GM21529 (cell line): ENCODE results near the gene CFAP299.

ENCODE experiments used
- ATAC-seq: cut with Tn5 transposase; IDR thresholded peaks from one replicate; pipeline ENCODE4 v1.9.1; 2021; ENCODE audit not compliant: unreplicated experiment

Gene CFAP299

GRCh38 chr4:81007417-81007816 lies 671.9 kb downstream of the CFAP299 start:
- no peak for ATAC-seq
